Nephron (organoid): ENCODE data around the gene ARFGEF2.

ENCODE experiments used
- H3K27ac Mint-ChIP-seq, 3 experiments: 2 replicates each; pipeline ENCODE4 v1.8.0; 2020; ENCODE audit warnings: mixed read lengths in 3 of 3, mild to moderate bottlenecking in 2 of 3, moderate library complexity in 1 of 3
- H3K27me3 Mint-ChIP-seq: 2 replicates; pipeline ENCODE4 v1.8.0; 2021; ENCODE audit warnings: low read depth, mild to moderate bottlenecking, moderate library complexity, mixed read lengths
- H3K36me3 Mint-ChIP-seq: 2 replicates; pipeline ENCODE4 v1.8.0; 2020; ENCODE audit warnings: low read depth, mixed read lengths
- H3K4me1 Mint-ChIP-seq: 2 replicates; pipeline ENCODE4 v1.8.0; 2020; ENCODE audit warnings: mixed read lengths
- H3K4me3 Mint-ChIP-seq, 3 experiments: 2 replicates each; pipeline ENCODE4 v1.8.0; 2020; ENCODE audit warnings: mild to moderate bottlenecking in 3 of 3, mixed read lengths in 3 of 3, moderate library complexity in 2 of 3
- H3K9me3 Mint-ChIP-seq: 2 replicates; pipeline ENCODE4 v1.8.0; 2020; ENCODE audit warnings: mixed read lengths
- TF ChIP-seq, protein P1 (sequence below), 3 experiments: fragments of 200-600 bp; sonication (generic); IDR thresholded peaks; one replicate each; pipeline ENCODE4 v1.5.0; 2021; ENCODE audit warnings: antibody characterized with exemption in 3 of 3; ENCODE audit not compliant: unreplicated experiment in 3 of 3

The ARFGEF2 gene

DNA sequence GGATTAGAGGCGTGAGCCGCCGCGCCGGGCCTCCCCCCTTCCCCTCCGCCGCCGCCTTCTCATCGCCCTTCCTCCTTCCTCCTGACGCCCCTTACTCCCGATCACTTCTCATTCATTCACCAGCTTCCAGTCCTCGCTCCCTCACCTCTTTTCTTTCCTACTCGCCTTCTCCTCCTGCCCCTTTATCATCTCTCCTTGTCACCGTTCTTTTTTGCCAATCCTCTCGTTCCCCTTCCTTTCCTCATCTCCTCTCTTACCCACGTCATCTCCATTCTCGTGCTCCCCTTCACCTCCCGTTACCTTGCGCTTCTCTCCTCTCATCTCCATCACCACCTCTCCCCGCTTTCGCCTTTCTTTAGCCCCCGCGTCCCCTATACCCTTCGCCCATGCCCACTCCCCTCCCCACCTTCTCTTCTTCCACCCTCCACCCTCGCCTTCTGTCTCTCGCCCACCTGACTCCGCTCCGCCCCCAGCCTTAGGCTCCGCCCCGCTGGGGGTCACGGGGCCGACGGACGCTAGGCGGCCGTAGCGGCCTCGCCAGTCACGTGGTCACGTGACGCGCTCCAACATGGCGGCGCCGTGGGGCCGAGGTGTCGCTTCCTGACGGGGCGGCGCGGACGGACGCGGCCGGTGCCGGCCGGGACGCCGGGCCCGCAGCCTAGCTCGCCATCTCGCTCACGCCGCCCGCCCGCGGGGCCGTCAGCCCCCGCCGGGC is at the start of gene ARFGEF2:
Gene ARFGEF2 (plus strand): TSS at position 544 of the 715 bp plus-strand sequence. CDS start 179 bp downstream, outside the sequence.
- Mint-ChIP-seq H3K27ac (peak within 1 kb of the TSS; percentile 80 to 95 (median 93)), H3K27me3 (peaks cover 7% of the 10 kb centered on the region), H3K9me3 (no peaks in the 10 kb centered on the region), H3K4me1 (peaks cover 20% of the 10 kb centered on the region), H3K4me3 (peak within 1 kb of the TSS; percentile 92 to 98 (median 95)), H3K36me3 (no peaks in the 10 kb centered on the region)
- TF ChIP-seq, protein P1, sequence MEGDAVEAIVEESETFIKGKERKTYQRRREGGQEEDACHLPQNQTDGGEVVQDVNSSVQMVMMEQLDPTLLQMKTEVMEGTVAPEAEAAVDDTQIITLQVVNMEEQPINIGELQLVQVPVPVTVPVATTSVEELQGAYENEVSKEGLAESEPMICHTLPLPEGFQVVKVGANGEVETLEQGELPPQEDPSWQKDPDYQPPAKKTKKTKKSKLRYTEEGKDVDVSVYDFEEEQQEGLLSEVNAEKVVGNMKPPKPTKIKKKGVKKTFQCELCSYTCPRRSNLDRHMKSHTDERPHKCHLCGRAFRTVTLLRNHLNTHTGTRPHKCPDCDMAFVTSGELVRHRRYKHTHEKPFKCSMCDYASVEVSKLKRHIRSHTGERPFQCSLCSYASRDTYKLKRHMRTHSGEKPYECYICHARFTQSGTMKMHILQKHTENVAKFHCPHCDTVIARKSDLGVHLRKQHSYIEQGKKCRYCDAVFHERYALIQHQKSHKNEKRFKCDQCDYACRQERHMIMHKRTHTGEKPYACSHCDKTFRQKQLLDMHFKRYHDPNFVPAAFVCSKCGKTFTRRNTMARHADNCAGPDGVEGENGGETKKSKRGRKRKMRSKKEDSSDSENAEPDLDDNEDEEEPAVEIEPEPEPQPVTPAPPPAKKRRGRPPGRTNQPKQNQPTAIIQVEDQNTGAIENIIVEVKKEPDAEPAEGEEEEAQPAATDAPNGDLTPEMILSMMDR (IDR thresholded peaks at IDR 0.05; ENCODE audit: unreplicated experiment in 3 of 3), result no peak

DNA sequence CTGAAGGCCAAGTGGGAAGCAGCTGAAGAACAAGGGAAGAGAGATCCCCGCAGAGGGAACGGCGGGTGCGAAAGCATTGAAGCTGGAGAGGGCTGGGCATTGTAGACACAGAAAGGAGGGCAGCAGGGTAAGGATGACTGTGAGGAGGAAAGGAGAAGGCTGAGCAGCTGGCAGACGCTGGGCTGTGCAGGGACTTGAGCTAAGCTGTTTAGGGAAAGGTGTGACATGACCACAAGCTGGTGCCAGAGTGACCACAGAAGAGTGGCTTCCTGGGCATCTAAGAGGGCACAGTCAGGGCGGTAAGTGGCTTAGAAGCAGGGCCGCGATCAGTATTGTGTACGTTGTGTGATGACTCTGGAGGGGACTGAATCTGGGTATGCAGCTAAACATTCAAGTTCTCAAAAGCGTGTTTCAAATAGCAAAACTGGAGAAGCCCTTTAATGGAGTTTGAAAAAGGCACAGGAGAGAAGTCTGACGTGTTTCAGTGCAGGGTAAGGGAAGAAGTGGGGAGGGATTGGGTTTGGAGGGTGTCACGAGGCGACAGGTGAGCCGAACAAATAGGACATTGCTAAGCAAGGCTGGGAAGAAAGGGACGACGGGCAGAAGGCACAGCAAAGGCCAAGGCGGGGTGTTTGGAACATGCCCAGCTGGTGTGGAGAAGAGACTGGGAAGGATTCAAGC is 46.1 kb upstream of the ARFGEF2 start:
- Mint-ChIP-seq H3K27ac (no peak overlapping the region), H3K4me3 (no peak overlapping the region), H3K9me3 (no peaks in the 10 kb centered on the region), H3K36me3 (no peaks in the 10 kb centered on the region), H3K27me3 (peaks cover 8% of the 10 kb centered on the region), H3K4me1 (peaks cover 6% of the 10 kb centered on the region)
- TF ChIP-seq, protein P1 (IDR thresholded peaks at IDR 0.05; ENCODE audit: unreplicated experiment in 3 of 3), result no peak

DNA sequence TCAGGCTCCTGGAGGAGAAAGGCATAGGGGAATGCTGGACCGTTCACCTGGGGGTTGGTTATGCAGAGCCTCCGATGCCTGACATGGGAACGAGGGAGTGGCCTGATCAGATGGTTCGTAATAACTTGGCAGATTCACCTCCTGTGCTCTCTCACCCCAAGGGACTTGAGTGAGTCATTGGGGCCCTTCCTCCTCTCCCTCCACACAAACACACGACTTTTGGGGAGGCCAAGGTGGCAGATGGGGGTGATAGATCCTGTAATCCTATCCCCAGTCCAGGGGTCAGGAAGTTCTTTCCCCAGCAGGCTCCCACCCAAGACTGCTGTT is 45.6 kb upstream of the ARFGEF2 start:
- TF ChIP-seq, protein P1 (IDR thresholded peaks at IDR 0.05; ENCODE audit: unreplicated experiment in 3 of 3), result no peak
- H3K36me3 Mint-ChIP-seq, result no peaks in the 10 kb centered on the region

DNA sequence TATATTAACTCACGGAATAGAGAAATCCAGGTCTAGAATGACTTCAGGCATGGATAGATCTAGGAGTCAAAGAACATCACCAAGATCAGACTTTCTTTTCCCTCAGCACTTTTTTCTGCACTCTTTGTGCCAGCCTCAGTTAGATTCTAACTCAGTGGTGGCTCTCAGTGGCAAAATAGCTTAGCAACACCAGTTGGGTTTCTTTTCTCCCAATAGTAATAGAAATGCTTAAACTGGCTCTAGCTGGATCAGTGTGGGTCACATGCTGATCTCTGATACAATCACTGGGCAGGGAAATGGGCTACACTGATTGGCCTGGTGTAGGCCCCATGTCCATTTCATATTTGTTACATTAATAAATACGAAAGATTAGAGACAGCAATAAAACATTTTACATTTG is 44.2 kb upstream of the ARFGEF2 start:
- Mint-ChIP-seq H3K4me1 (peaks cover 6% of the 10 kb centered on the region), H3K27ac (no peak overlapping the region), H3K36me3 (no peaks in the 10 kb centered on the region), H3K27me3 (peaks cover 8% of the 10 kb centered on the region), H3K9me3 (no peaks in the 10 kb centered on the region), H3K4me3 (no peak overlapping the region)
- TF ChIP-seq, protein P1 (IDR thresholded peaks at IDR 0.05; ENCODE audit: unreplicated experiment in 3 of 3), result no peak

More for the DNA sequence above, 45.6 kb upstream of the ARFGEF2 start:
- Mint-ChIP-seq H3K9me3 (no peaks in the 10 kb centered on the region), H3K4me3 (no peak overlapping the region), H3K27ac (no peak overlapping the region), H3K4me1 (peaks cover 6% of the 10 kb centered on the region), H3K27me3 (peaks cover 8% of the 10 kb centered on the region)

DNA sequence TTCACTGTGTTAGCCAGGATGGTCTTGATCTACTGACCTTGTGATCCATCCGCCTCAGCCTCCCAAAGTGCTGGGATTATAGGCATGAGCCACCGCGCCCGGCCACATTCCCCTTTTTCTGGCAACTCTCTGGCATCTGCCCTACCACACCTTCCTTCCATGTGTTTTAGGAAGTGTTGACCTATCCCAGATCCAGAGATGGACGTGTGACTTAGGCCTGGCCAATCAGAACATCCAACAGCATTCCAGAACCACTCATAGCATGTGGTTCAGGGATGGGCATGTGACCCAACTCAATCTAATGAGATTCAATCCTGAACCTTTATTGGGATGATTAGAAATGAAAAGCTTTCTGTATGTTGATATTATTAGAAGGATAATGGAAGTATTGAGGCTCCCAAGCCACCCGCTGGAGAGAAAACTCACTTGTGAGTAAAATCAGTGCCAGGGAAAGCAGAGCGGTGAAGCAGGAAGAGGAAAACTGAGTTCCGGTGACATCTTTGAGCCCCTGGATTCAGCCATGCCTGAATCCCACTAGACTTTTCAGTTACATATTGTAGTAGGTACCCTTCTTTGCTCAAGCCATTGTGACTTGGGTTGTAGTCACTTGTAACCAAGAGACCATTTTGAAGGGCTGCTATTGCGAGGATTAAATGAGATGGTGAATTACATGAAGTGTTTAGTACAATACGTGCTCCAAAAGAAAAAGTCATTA is 42.8 kb upstream of the ARFGEF2 start:
- Mint-ChIP-seq H3K4me3 (no peak overlapping the region), H3K27me3 (peaks cover 8% of the 10 kb centered on the region), H3K9me3 (no peaks in the 10 kb centered on the region), H3K27ac (no peak overlapping the region), H3K36me3 (no peaks in the 10 kb centered on the region), H3K4me1 (peaks cover 6% of the 10 kb centered on the region)
- TF ChIP-seq, protein P1 (IDR thresholded peaks at IDR 0.05; ENCODE audit: unreplicated experiment in 3 of 3), result no peak
